ENCODE data around the gene CAB39. TPM values are rescaled to one million over a fixed set of nuclear protein-coding genes. Genes with fewer than 3 reads are reported as not detected.

Gene CAB39
- total and polyA plus RNA-seq, 2 of the 8 experiments (the other 6 are each of a cell fraction or from before 2014, with no cell fraction given) = 16.4 to 50.5 TPM

DNA sequence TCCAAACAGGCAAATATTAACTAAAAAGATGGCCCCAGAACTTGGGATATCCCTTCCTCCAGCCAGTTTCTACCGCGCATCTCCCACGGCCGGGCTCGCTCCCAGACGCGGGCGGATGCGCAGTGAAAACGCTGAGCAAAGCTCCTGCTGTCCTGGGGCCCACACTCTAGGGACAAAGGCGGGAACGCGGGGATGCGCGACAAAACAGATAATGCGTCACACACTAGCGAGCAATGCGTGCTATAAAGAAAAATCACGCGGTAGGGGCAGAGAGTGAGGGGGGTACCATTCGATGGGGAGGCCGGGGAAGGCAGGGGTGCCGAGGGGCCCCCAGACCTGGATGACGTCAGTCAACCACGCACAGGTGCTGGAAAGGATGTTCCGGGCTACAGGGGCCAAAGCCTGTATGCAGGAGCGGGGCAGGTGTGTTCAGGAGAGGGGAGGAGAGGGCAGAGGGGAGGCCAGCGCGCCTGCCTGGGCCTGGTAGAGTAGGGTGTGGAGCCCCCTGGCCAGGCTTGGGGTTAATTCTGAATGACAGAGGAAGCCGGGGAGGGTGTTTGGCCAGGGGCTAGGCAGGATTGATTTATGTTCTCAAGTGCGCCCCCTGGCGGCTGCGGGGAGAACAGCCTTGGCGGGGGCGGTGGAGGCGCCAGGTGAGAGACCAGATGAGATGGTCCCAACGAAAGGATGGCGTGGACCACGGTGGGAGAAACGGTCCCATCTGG lies 137.2 kb downstream of the CAB39 start (continued):
- TF ChIP-seq SIN3A (conservative IDR thresholded peaks at IDR 0.05 in 1 of 2, IDR thresholded peaks at IDR 0.05 in 1 of 2; ENCODE audit: low read depth in 1 of 2, low read length in 2 of 2) = 0 out of 4 replicates have a peak, but pooled peaks of 1 of the 2 experiments have one; percentile 58
- peak; percentile 34; the same call in 1 of the 2 replicates for TF ChIP-seq YY1 (IDR thresholded peaks at IDR 0.05; ENCODE audit: low read depth, low read length)
- TF ChIP-seq KDM4A (IDR thresholded peaks at IDR 0.05; ENCODE audit: low read depth, low read length, severe bottlenecking) = no peak
- peak; percentile 42 to 62; a peak in 3 of 4 replicates for TF ChIP-seq RAD21 (IDR thresholded peaks at IDR 0.05 in 1 of 2, conservative IDR thresholded peaks at IDR 0.05 in 1 of 2; ENCODE audit: low read depth in 2 of 2, low read length in 2 of 2)
- no peak for TF ChIP-seq BCL11A (IDR thresholded peaks at IDR 0.05; ENCODE audit: low read depth in 2 of 2, low read length in 2 of 2)
- no peak for TF ChIP-seq CHD2 (IDR thresholded peaks at IDR 0.05; ENCODE audit: low read length)
- TF ChIP-seq TEAD4 (IDR thresholded peaks at IDR 0.05; ENCODE audit: low read depth, low read length) = no peak
- no peak for TF ChIP-seq SAP30 (IDR thresholded peaks at IDR 0.05; ENCODE audit: insufficient read depth, insufficient replicate concordance, low read length)
- 0 out of 4 replicates have a peak, but pooled peaks of 1 of the 2 experiments have one; percentile 16 for TF ChIP-seq HDAC2 (IDR thresholded peaks at IDR 0.05; ENCODE audit: borderline replicate concordance in 1 of 2, low read depth in 2 of 2, low read length in 2 of 2)
- TF ChIP-seq ASH2L (IDR thresholded peaks at IDR 0.05; ENCODE audit: low read length) = no peak
- TF ChIP-seq JUN (IDR thresholded peaks at IDR 0.05; ENCODE audit: low read depth, low read length) = no peak
- no peak for TF ChIP-seq ZNF274 (IDR thresholded peaks at IDR 0.05; ENCODE audit: borderline replicate concordance, extremely low read depth, low read length)
- no peak for TF ChIP-seq TBP (IDR thresholded peaks at IDR 0.05; ENCODE audit: low read depth, low read length)
- TF ChIP-seq RBBP5 (IDR thresholded peaks at IDR 0.05; ENCODE audit: borderline replicate concordance, low read depth, low read length) = no peak
- no peak for TF ChIP-seq EZH2 (IDR thresholded peaks at IDR 0.05; ENCODE audit: low read depth, low read length, severe bottlenecking)
- TF ChIP-seq CTBP2 (IDR thresholded peaks at IDR 0.05; ENCODE audit: borderline replicate concordance, insufficient read depth, insufficient read length, low read length) = no peak
- TF ChIP-seq CTCF (IDR thresholded peaks at IDR 0.05; ENCODE audit: control extremely low read depth in 1 of 3, insufficient read depth in 1 of 3, low read depth in 1 of 3, low read length in 3 of 3) = peak; percentile 89 to 94 (median 91)
- no peak for TF ChIP-seq CBX8 (IDR thresholded peaks at IDR 0.05; ENCODE audit: borderline replicate concordance, low read depth, low read length)
- TF ChIP-seq CEBPB (IDR thresholded peaks at IDR 0.05; ENCODE audit: low read depth, low read length) = no peak
- peak; percentile 100 for TF ChIP-seq EGR1 (IDR thresholded peaks at IDR 0.05; ENCODE audit: borderline replicate concordance, low read depth, low read length)

All from H1 (cell line).